Fibroblast of skin of back (primary cell): ENCODE data around the gene KIRREL1.

ENCODE experiments used
- DNase-seq: peaks from one replicate; pipeline ENCODE4 v3.0.0-alpha.2; 2013

The KIRREL1 gene

GRCh38 chr1:158147869-158148268, 154.4 kb downstream of the KIRREL1 start:
- no peak for DNase-seq

GRCh38 chr1:158148468-158148867, 155.0 kb downstream of the KIRREL1 start:
- DNase-seq, result no peak

DNA sequence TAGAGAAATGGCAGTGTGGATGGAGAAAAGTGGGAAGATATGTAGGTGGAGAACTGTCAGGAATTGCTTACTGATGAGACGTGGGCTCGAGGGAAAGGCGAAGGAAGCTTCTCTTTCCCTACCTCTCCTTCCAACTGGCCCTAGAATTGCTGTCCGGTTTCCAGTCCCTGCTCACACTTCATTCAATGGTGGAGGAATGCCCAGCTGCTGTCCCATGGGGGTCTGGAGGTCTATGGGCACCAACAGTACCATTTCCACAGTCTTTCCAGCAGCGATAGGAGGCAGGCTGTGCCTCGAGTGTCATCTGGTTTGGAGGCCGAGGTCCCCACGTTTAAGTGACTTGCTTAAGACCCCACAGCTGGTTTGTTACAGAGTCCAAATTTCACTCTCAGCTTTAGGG, 155.7 kb downstream of the KIRREL1 start:
- DNase-seq, result no peak
